SHP77 treated with DMSO at 0.1 percent for 48 hours (cell line): ENCODE measurements around the gene CDK5RAP3.
"Not testable (repeated sequence)": the region's sequence is repeated elsewhere in the genome, so short reads cannot be mapped to it uniquely, and the experiment has no call there.

Source experiments
- DNase-seq: peaks from one replicate; lab custom pipeline; 2025; lab: John Stamatoyannopoulos, UW

CDK5RAP3 gene

GRCh38 chr17:47970725-47971499 is at the start of gene CDK5RAP3:
CDK5RAP3 (plus strand) TSS chr17:47971113; CDS start chr17:47971147, 34 bp downstream.
- peak; percentile 100 for DNase-seq

GRCh38 chr17:47924785-47925677 is 45.9 kb upstream of the CDK5RAP3 start:
- DNase-seq = no peak

GRCh38 chr17:47925678-47925988 is 45.3 kb upstream of the CDK5RAP3 start:
- no peak for DNase-seq

- DNase-seq = no peak
Observed at GRCh38 chr17:47927821-47928400, 43.0 kb upstream of the CDK5RAP3 start.

GRCh38 chr17:47928415-47928814 is 42.5 kb upstream of the CDK5RAP3 start:
- no peak for DNase-seq

- no peak for DNase-seq
Observed at GRCh38 chr17:47929218-47930000, 41.5 kb upstream of the CDK5RAP3 start.

- DNase-seq = no peak
Observed at GRCh38 chr17:47931848-47932247, 39.1 kb upstream of the CDK5RAP3 start.

- DNase-seq = no peak
Observed at GRCh38 chr17:47934856-47935255, 36.1 kb upstream of the CDK5RAP3 start.

- DNase-seq = not testable (repeated sequence)
Observed at GRCh38 chr17:47935468-47935867, 35.4 kb upstream of the CDK5RAP3 start.

- DNase-seq = no peak
Observed at GRCh38 chr17:47935961-47936360, 35.0 kb upstream of the CDK5RAP3 start.

- DNase-seq = no peak
Observed at GRCh38 chr17:47937941-47938340, 33.0 kb upstream of the CDK5RAP3 start.

GRCh38 chr17:47941246-47942095 is 29.4 kb upstream of the CDK5RAP3 start, which contains the start of gene PNPO:
PNPO (plus strand) TSS chr17:47941571; CDS start chr17:47941676, 105 bp downstream.
- peak; percentile 100 for DNase-seq

GRCh38 chr17:47942096-47942510 is 28.8 kb upstream of the CDK5RAP3 start:
- no peak for DNase-seq

- no peak for DNase-seq
Observed at GRCh38 chr17:47942568-47942967, 28.3 kb upstream of the CDK5RAP3 start.

- no peak for DNase-seq
Observed at GRCh38 chr17:47945080-47945479, 25.8 kb upstream of the CDK5RAP3 start.

- DNase-seq = no peak
Observed at GRCh38 chr17:47945529-47946508, 25.1 kb upstream of the CDK5RAP3 start.

GRCh38 chr17:47946516-47946915 is 24.4 kb upstream of the CDK5RAP3 start:
- no peak for DNase-seq

- peak; percentile 83 for DNase-seq
Observed at GRCh38 chr17:47946929-47947397, 23.9 kb upstream of the CDK5RAP3 start.

GRCh38 chr17:47948706-47949196 is 22.2 kb upstream of the CDK5RAP3 start:
- no peak for DNase-seq
